NCI-H1417 (cell line): ENCODE data around the gene CLEC18B.
A peak's percentile ranks its signal among the peaks of the same experiment; 100 is the strongest.
"Not testable (repeated sequence)": the region's sequence is repeated elsewhere in the genome, so short reads cannot be mapped to it uniquely, and the experiment has no call there.

Experiments used
- DNase-seq, 3 experiments: peaks; one replicate each; lab custom pipeline; 2025; lab: John Stamatoyannopoulos, UW

The CLEC18B gene

GRCh38 chr16:74406600-74407361, 14.5 kb downstream of the CLEC18B start:
- not testable (repeated sequence) for DNase-seq

DNA sequence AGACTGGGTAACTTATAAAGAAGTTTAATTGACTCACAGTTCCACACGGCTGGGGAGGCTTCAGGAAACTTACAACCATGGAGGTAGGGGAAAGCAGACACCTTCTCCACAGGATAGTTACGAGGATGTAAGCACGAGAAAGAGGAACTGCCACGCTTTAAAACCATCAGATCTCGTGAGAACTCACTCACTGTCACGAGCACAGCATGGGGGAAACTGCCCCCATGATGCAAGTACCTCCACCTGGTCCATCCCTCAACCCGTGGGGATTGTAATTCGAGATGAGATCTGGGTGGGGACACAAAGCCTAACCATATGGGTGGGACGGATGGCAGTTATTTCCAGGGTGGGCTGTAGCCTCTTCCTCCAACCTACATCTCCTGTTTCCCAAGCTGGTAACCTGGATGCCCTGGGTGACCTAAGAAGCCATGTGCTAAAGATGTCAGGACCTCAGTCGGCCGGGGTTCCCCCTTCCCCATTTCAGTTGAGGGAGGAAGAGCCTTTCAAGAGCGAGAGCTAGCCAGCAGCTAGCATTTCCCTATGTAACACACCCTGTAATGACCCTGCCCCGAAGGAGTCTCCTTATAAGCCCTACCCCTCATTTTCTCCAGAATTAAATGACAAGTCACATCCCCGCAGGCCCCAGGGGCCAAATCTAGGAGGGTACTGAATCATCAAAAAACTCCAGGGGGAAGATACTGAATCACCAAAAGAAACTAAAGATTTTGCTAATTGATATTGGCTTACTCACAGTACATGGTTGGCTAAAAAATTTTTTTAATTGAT, 16.9 kb downstream of the CLEC18B start:
- DNase-seq = not testable (repeated sequence)

- not testable (repeated sequence) for DNase-seq
These were observed 21.0 kb downstream of the CLEC18B start for GRCh38 chr16:74400238-74400637.

DNA sequence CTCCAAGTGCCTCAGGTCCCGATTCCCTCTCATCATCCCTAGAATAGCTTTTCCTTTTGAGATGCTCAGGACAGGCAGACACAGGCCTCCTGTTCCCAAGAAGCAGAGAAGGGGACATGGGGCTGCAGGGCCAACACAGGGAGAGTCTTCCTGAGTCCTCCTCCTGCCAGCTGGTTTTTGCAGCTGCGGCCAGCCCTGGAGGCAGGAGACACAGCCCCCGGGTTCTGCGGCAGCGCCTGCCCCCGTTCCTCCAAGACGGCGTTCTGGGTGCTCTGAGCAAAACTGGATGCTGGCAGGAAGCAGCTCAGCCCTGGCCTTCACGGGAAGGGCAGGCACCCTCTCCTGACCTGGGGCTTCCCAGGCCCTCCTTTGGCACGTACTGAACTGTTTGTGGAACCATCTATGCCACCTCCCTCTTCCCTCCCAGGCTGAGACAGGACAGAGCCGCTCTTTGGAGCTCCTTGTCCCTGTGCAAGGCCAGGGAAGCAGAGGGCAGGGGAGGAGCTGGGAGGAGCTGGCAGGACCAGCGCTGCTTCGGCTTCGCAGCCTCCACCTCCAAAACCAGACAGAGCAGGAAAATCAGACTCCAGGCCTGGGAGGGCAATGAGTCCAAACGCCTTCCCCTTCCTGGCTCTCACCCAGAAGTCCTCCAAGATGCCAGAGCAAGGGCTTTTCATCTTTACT, 22.9 kb downstream of the CLEC18B start:
- DNase-seq = not testable (repeated sequence)

DNA sequence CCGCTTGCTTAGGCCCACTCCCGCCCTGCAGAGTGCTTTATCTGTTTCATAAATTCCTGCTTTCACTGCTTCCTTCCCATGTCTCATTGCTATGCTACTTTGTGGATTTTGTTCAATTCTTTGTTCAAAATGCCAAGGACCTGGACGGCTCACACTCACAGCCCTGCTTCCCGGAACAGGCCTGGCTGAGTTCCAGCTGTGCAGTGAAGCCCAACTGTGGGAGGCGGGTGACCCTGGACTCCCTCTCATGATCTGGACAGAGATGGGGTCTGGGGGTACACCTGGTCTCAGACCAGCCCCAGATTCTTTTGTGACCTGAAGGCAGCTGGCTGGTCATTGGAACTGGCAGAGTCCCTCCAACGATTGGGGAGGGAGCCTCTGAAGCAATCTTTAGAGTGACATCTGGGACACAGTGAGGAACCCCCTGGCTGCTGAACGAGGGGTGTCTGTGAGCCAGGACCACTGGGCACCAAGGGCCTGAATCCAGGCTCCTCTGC, 24.7 kb downstream of the CLEC18B start:
- DNase-seq = not testable (repeated sequence)

DNA sequence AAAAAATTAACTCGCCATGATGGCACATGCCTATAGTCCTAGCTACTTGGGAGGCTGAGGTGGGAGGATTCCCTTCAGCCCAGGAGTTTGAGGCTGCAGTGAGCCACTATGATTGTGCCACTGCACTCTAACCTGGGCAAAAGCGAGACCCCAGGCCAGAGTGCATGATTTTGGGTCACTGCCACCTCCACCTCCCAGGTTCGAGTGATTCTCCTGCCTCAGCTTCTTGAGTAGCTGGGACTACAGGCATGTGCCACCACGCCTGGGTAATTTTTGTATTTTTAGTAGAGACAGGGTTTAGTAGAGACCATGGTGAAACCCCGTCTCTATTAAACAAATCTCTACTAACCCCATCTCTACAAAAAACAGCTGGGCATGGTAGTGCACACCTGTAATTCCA, 26.7 kb downstream of the CLEC18B start:
- DNase-seq = not testable (repeated sequence)

DNA sequence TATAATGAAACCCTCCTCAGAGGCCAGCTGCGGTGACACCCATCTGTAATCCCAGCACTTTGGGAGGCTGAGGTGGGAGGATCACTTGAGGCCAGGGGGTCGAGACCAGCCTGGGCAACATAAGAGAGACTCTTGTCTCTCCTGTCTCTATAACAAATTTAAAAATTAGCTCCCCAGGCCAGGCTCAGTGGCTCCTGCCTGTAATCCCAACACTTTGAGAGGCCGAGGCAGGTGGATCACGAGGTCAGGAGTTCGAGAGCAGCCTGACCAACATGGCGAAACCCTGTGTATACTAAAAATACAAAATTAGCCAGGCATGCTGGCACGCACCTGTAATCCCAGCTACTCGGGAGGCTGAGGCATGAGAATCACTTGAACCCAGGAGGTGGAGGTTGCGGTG, 27.1 kb downstream of the CLEC18B start:
- DNase-seq = not testable (repeated sequence)

- DNase-seq = not testable (repeated sequence)
These were observed 29.7 kb downstream of the CLEC18B start for GRCh38 chr16:74391454-74392050.

GRCh38 chr16:74382339-74383034, 38.8 kb downstream of the CLEC18B start:
- not testable (repeated sequence) for DNase-seq

DNA sequence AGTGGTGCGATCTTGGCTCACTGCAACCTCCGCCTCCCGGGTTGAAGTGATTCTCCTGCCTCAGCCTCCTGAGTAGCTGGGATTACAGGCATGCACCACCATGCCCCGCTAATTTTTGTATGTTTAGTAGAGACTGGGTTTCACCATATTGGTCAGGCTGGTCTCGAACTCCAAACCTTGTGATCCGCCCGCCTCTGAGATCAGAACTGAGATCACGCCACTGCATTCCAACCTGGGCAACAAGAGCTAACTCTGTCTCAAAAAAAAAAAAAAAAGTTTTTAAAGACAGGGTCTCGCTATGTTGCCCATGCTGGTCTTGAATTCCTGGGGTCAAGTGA, 47.5 kb downstream of the CLEC18B start:
- DNase-seq = not testable (repeated sequence)

DNA sequence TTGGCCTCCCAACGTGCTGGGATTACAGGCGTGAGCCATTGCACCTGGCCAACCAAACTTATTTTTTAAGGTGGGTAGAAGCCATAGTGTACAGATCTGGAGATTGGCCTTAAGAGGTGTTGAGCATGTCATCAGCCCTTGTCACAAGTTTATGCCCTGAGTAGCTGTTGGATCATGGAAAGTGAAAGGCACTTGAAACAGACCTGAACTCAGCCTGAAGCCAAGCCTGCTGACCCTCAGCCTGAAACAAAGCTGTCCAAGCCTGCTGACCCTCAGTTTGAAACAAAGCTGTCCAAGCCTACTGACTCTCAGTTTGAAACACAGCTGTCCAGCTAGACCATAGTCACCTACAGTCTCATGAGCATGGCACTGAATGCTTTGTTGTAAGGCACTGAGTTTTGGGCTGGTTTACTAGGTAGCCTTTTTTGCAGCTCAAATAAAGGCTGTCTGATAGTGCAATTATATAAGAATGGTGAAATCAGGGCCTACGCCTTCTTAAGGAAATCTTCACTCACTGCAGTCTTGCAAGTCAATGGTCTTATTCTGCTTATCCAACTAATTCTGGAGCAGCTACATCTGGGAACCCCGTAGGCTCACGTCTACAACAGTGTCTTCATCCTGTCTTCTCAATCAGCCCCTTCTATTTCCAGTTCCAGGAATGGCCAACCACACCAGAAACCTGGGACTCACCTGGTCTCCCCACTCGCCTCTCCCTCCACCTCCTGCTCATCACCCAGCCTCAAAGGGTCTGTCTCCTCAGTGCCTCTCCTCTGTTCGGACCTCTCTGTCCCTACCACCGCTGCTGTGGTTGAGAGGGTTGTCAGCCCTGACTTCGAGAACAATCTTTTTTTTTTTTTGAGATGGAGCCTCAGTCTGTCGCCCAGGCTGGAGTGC, 48.1 kb downstream of the CLEC18B start:
- no peak for DNase-seq

- no peak for DNase-seq
These were observed 48.9 kb downstream of the CLEC18B start for GRCh38 chr16:74372369-74372768.

DNA sequence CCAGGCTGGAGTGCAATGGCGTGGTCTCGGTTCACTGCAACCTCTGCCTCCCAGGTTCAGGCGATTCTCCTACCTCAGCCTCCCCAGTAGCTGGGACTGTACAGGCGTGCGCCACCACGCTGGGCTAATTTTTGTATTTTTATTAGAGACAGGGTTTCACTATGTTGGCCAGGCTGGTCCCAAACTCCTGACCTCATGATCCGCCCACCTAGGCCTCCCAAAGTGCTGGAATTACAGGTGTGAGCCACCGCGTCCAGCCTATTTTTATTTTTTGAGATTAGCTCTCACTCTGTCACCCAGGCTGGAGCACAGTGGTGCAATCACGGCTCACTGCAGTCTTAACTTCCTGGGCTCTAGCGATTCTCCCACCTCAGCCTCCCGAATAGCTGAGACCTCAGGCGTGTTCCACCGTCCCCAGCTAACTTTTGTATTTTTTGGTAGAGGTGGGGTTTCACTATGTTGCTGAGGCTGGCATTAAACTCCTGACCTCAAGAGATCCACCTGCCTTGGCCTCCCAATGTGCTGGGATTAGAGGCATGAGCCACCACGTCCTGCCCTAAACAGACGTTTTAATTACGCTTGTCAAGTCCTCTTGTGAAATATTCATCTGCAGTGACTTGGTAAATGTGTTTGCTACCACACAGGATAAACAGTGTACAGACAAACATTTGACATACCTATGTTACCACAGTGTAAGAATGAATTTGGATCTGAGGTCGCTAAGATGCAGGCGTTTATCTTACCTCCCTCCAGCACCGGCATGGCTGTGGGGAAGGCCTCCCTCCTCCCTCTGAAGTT, 50.7 kb downstream of the CLEC18B start:
- not testable (repeated sequence) for DNase-seq

GRCh38 chr16:74368002-74368911, 53.0 kb downstream of the CLEC18B start:
- peak; percentile 95 to 98 (median 97) for DNase-seq

GRCh38 chr16:74367469-74368001, 53.7 kb downstream of the CLEC18B start:
- peak in 2 of 3 experiments; percentile 79 to 83 for DNase-seq

- DNase-seq = not testable (repeated sequence)
These were observed 59.4 kb downstream of the CLEC18B start for GRCh38 chr16:74361646-74362610.
